HepG2 (cell line): Measurements from ENCODE around the gene SULT2B1. TPM values are rescaled to one million over a fixed set of nuclear protein-coding genes. Genes with fewer than 3 reads are reported as not detected.

Experiments used
- HDAC2 ChIP-seq: sonication (generic); formaldehyde crosslinking; IDR thresholded peaks from 2 replicates; pipeline ENCODE4 v1.4.0; 2020; ENCODE audit warnings: missing genetic modification reagents
- MAFK ChIP-seq, 2 experiments: IDR thresholded peaks in 1 of 2; conservative IDR thresholded peaks in 1 of 2; 2 replicates each; pipeline ENCODE4 v1.6.1; 2011; ENCODE audit warnings: improper control_type of control experiment in 2 of 2, low read length in 2 of 2
- NFIB ChIP-seq: sonication (generic); formaldehyde crosslinking; IDR thresholded peaks from 2 replicates; pipeline ENCODE4 v1.9.0; 2021; ENCODE audit warnings: missing genetic modification reagents, mild to moderate bottlenecking, borderline replicate concordance
- RAD21 ChIP-seq: fragments of 450-650 bp; formaldehyde crosslinking; IDR thresholded peaks from 2 replicates; pipeline ENCODE4 v1.5.0; 2020; ENCODE audit warnings: mild to moderate bottlenecking
- SOX5 ChIP-seq: IDR thresholded peaks from 2 replicates; pipeline ENCODE4 v1.6.1; 2016; ENCODE audit warnings: borderline replicate concordance
- SRSF9 ChIP-seq: fragments of 200-400 bp; formaldehyde crosslinking; IDR thresholded peaks from 2 replicates; pipeline ENCODE4 v1.6.1; 2018; ENCODE audit warnings: borderline replicate concordance, mild to moderate bottlenecking, low read depth, low read length; ENCODE audit not compliant: insufficient read depth, poor library complexity, severe bottlenecking
- ZBTB49 ChIP-seq: sonication (generic); formaldehyde crosslinking; IDR thresholded peaks from 2 replicates; pipeline ENCODE4 v1.4.0; 2020; ENCODE audit warnings: missing genetic modification reagents, borderline replicate concordance
- ZNF577 ChIP-seq: sonication (generic); formaldehyde crosslinking; IDR thresholded peaks from 2 replicates; pipeline ENCODE4 v1.4.0; 2020; ENCODE audit warnings: mild to moderate bottlenecking, low read depth, missing genetic modification reagents, borderline replicate concordance
- ZNF614 ChIP-seq: IDR thresholded peaks from 2 replicates; pipeline ENCODE4 v1.6.1; 2018; ENCODE audit warnings: missing biosample characterization, missing genetic modification reagents, inconsistent platforms, borderline replicate concordance
- ZNF652 ChIP-seq: IDR thresholded peaks from 2 replicates; pipeline ENCODE4 v1.6.1; 2016; ENCODE audit warnings: low read depth, borderline replicate concordance
- ZNF713 ChIP-seq: sonication (generic); formaldehyde crosslinking; IDR thresholded peaks from 2 replicates; pipeline ENCODE4 v1.4.0; 2020; ENCODE audit warnings: mild to moderate bottlenecking, missing genetic modification reagents
- ZNF792 ChIP-seq: IDR thresholded peaks from 2 replicates; pipeline ENCODE4 v1.6.1; 2016
- ZUFSP ChIP-seq: sonication (generic); formaldehyde crosslinking; IDR thresholded peaks from 2 replicates; pipeline ENCODE4 v1.9.0; 2021; ENCODE audit warnings: missing genetic modification reagents, mild to moderate bottlenecking, borderline replicate concordance
- polyA plus RNA-seq, 8 experiments: library from polyadenylated mRNA; depleted of rRNA in 3 of 8; stranded (reverse) in 7 of 8; unstranded in 1 of 8; fragments of >200 nt; fragmentation: Illumina TruSeq in 4 of 8; extraction: Trizol in 4 of 8; gene quantifications; 2 replicates each; pipeline versions ENCODE4 v1.2.1 to v1.2.3, GENCODE V29; 2011 to 2016; ENCODE audit warnings: low read depth in 4 of 8, missing spikeins in 1 of 8, mixed read lengths in 1 of 8; ENCODE audit not compliant: insufficient read depth in 1 of 8
- total RNA-seq, 5 experiments: library from RNA; depleted of rRNA; stranded (reverse); fragments of >200 nt; fragmentation: Illumina TruSeq; extraction: Trizol; gene quantifications; 2 replicates each; pipeline ENCODE4 v1.2.3, GENCODE V29; 2016; ENCODE audit warnings: low read depth in 1 of 5
- TF ChIP-seq, protein P1 (sequence below): sonication (generic); formaldehyde crosslinking; IDR thresholded peaks from 2 replicates; pipeline ENCODE4 v1.5.1; 2020; ENCODE audit warnings: mild to moderate bottlenecking, missing genetic modification reagents, moderate library complexity
- TF ChIP-seq, protein P2 (sequence below): sonication (generic); formaldehyde crosslinking; IDR thresholded peaks from 2 replicates; pipeline ENCODE4 v1.5.0; 2020; ENCODE audit warnings: mild to moderate bottlenecking, missing genetic modification reagents

Gene SULT2B1
- total and polyA plus RNA-seq, 2 of the 13 experiments (the other 11 are each of a cell fraction or from before 2014, with no cell fraction given), result 0.13 TPM; not detected in 1

GRCh38 chr19:48637449-48637947 lies 85.5 kb downstream of the SULT2B1 start (continued):
- no peak for TF ChIP-seq ZBTB49 (CRISPR knock-in tag)
- TF ChIP-seq ZNF577 (CRISPR knock-in tag), result 0 out of 2 replicates have a peak, but pooled peaks have one; percentile 85
- TF ChIP-seq, protein P1, sequence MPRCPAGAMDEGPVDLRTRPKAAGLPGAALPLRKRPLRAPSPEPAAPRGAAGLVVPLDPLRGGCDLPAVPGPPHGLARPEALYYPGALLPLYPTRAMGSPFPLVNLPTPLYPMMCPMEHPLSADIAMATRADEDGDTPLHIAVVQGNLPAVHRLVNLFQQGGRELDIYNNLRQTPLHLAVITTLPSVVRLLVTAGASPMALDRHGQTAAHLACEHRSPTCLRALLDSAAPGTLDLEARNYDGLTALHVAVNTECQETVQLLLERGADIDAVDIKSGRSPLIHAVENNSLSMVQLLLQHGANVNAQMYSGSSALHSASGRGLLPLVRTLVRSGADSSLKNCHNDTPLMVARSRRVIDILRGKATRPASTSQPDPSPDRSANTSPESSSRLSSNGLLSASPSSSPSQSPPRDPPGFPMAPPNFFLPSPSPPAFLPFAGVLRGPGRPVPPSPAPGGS (CRISPR knock-in tag), result peak; percentile 90
- TF ChIP-seq ZNF713 (CRISPR knock-in tag), result no peak
- peak; percentile 15; the same call in 1 of the 2 replicates for TF ChIP-seq ZNF614 (CRISPR knock-in tag)
- no peak for TF ChIP-seq MAFK (conservative IDR thresholded peaks at IDR 0.05 in 1 of 2, IDR thresholded peaks at IDR 0.05 in 1 of 2; ENCODE audit: low read length in 2 of 2)
- no peak for TF ChIP-seq RAD21
- no peak for TF ChIP-seq ZUFSP
- TF ChIP-seq SOX5 (CRISPR knock-in tag), result no peak; the same call in 1 of the 2 replicates
- TF ChIP-seq ZNF652 (CRISPR knock-in tag), result 0 out of 2 replicates have a peak, but pooled peaks have one; percentile 13
- peak; percentile 64 for TF ChIP-seq ZNF792 (CRISPR knock-in tag)
- TF ChIP-seq NFIB (CRISPR knock-in tag), result no peak
- peak; percentile 58; the same call in 1 of the 2 replicates for TF ChIP-seq HDAC2 (CRISPR knock-in tag)
- TF ChIP-seq, protein P2, sequence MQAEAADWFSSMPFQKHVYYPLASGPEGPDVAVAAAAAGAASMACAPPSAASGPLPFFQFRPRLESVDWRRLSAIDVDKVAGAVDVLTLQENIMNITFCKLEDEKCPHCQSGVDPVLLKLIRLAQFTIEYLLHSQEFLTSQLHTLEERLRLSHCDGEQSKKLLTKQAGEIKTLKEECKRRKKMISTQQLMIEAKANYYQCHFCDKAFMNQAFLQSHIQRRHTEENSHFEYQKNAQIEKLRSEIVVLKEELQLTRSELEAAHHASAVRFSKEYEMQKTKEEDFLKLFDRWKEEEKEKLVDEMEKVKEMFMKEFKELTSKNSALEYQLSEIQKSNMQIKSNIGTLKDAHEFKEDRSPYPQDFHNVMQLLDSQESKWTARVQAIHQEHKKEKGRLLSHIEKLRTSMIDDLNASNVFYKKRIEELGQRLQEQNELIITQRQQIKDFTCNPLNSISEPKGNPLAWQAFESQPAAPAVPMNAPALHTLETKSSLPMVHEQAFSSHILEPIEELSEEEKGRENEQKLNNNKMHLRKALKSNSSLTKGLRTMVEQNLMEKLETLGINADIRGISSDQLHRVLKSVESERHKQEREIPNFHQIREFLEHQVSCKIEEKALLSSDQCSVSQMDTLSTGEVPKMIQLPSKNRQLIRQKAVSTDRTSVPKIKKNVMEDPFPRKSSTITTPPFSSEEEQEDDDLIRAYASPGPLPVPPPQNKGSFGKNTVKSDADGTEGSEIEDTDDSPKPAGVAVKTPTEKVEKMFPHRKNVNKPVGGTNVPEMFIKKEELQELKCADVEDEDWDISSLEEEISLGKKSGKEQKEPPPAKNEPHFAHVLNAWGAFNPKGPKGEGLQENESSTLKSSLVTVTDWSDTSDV (CRISPR knock-in tag), result no peak
- TF ChIP-seq SRSF9, result no peak
